ENCODE results near the gene CCDC174.
"Not testable (repeated sequence)": the region's sequence is repeated elsewhere in the genome, so short reads cannot be mapped to it uniquely, and the experiment has no call there.

Gene CCDC174

DNA sequence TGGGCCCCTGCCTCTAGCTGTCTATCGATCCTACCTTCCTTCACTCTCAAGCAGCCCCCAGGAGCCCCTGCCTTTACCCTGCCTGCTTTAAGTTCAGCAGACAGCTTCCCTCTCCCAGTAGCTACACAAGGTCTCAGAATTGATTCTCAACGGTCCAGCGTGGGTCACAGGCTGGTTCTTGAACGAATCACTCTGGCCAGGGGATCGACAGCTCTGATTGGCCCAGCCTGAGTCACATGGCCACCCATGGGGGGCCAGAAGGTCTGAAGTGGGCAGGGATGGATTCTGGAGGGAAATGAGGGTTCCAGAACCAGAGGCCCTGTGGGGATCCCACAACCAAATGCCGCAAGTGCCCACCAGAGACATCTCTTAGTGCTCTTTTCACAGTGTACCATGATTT lies 23.7 kb upstream of the CCDC174 start:
- DNase-seq = no peak

- no peak for DNase-seq
Measured at GRCh38 chr3:14628406-14628805, 23.2 kb upstream of the CCDC174 start.

GRCh38 chr3:14630404-14631100 lies 21.0 kb upstream of the CCDC174 start:
- DNase-seq = peak in 1 of 2 experiments; percentile 37

- DNase-seq = no peak
Measured at GRCh38 chr3:14631101-14631497, 20.5 kb upstream of the CCDC174 start.

DNA sequence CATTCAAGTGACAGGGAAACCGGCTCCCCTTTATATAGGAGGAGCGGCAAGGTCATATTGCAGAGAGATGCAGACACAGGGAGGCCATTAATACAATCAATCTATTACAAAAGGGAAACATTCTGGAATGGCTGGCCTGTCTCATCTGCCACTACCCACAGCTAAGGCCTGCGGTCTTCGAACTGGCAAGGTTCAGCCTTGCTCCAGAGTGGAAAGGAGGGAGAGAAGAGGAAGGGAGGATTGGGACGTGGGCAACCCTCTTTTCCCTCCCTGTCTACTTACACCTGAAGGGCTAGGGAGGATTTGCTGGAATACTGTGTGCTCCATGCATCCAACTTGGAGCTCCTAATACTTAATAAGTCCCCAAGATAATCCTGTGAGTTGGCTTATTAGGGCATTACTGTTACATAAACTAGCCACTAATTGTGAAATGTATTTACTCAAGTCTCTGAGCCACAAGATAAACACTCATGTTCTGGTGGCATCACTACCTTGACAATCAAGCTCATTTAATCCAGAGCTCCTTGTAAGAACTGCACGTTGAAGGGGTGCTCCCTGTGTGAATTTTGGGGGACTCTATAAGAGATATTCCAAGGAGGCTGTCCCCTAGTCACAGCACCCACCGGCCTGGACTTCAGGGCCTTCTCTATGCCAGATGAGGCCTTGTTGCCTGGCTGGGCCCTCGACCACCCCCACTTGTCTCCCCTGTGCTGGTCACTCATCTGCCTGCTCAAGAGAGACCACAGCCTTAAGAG lies 19.7 kb upstream of the CCDC174 start:
- DNase-seq = no peak

- no peak for DNase-seq
Measured at GRCh38 chr3:14632442-14632930, 19.1 kb upstream of the CCDC174 start.

DNA sequence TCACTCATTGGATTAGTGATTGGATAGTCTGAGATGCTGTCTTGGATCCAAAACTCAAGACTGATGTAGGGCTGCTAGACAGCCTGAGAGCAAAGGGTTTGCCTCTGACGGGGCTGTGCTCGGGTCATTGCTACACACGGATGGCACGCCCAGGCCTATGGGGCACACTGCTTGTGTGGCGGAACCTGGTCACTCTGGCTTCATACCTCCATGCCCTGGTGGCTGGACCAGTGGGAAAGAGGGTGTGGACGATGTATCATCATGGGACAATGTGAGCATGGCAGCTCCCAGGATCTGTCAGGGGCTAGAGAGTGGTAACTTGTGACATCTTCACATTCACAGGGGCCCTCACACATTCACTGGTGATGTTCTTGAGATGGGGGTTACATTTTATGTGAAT lies 18.1 kb upstream of the CCDC174 start:
- DNase-seq = no peak

DNA sequence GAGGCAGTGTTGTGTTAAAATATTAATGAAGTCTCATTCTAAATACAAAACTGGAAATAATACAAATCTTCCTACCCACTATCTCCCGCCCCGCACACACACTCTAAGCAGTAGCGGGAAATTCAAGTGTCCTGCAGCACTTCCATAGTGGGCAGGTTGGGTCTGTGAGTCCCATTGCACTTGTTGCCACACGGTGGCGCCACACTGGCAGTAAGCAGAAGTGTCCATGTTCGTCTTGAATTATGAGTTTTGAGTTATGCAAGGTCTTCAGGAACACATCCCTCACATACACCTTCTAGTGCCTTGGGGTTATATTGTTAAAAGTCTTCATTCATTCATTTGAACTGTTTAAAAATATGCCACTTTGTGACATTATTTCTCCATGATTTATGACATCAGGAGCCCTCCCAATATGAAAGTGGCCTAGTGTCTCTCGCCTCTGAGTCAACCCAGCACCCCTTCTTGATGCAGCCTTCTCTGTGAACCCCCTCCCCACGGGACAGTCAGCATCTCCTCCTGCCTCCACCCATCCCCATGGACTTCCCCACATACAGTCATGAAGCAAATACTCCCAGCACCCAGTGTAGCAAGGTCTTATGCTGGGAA lies 17.6 kb upstream of the CCDC174 start:
- peak in 1 of 2 experiments; percentile 44 for DNase-seq

GRCh38 chr3:14634763-14635400 lies 16.7 kb upstream of the CCDC174 start:
- peak; percentile 74 to 97 for DNase-seq

GRCh38 chr3:14636496-14637087 lies 15.0 kb upstream of the CCDC174 start:
- no peak for DNase-seq

DNA sequence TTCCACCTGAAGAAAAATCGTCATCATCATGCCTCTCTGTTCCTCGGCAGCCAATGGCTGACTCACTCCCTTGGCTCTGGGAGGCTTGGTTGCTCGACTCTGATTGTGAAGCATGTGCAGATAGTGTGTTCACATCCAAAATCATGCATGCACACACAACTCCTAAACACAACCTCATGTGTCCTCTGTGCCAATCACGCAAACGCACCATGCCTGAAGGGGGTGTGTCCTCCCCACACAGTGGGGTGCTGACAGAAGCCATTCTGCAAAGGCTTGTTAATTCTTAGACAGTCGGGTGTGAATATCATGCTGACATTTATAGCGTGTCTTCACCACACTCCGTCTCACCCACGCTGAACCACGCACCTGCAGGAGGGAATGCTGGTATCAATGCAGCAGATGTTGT lies 11.4 kb upstream of the CCDC174 start:
- no peak for DNase-seq

- no peak for DNase-seq
Measured at GRCh38 chr3:14640734-14641133, 10.8 kb upstream of the CCDC174 start.

DNA sequence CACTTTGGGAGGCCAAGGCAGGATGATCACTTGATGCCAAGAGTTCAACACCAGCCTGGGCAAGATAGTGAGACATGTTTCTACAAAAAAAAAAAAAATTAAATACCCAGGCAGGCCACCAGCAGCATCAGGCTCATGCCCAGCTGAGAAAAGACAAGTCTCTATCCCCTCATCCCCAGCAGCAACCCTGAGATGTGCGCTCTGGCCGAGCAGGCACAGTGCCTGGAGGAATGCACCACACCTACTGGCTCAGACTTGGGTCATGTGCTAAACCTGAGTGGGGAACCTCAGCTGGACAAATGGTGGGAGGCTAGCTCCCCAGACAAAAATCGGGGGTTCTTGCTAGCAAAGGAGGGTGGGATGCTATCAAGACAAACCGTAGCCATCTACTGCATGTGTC lies 10.2 kb upstream of the CCDC174 start:
- no peak for DNase-seq

DNA sequence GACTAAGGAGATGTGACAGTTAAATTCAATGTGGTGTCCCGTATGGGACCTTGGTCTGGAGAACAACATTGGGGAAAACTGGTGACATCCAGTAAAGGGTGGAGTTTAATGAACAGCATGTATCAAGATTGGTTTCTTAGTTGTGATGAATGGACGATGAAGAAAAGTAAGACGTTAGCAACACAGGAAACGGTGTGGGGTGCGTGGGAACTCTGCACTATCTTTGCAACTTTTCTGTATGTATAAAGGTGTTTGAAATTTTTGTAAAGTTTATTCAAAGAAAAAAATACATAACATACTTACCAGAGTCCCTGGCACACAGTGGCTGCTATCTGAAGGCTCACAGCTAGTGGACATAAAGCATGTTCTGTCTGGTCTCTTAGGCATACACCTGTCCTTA lies 6.1 kb upstream of the CCDC174 start:
- DNase-seq = no peak

DNA sequence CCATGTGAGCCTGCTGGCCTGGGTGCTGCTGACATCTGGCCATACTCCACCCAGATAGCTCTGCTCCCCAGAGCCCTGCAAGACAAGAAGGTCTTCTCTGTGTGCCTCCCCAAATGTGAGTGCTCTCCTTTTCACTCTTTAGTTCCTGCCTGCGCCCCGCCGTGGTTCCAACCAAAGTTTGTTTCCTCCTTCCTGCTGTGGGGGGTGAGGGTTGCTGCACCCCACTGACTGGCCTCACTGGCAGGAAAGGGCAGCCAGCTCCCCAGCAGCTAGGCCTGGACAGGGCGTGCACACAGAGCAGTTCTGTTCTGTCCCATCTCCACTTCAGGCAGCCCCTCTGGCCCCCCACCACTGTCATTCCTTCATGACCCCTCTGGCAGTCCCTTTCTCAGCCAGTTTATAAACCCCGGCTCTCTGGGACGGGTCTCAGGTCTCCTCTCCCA lies 5.4 kb upstream of the CCDC174 start:
- no peak for DNase-seq

GRCh38 chr3:14646589-14647413 lies 4.8 kb upstream of the CCDC174 start:
- no peak for DNase-seq

- peak in 1 of 2 experiments; percentile 17 for DNase-seq
Measured at GRCh38 chr3:14647976-14648955, 3.3 kb upstream of the CCDC174 start.

- DNase-seq = no peak
Measured at GRCh38 chr3:14649466-14649865, 2.1 kb upstream of the CCDC174 start.

DNA sequence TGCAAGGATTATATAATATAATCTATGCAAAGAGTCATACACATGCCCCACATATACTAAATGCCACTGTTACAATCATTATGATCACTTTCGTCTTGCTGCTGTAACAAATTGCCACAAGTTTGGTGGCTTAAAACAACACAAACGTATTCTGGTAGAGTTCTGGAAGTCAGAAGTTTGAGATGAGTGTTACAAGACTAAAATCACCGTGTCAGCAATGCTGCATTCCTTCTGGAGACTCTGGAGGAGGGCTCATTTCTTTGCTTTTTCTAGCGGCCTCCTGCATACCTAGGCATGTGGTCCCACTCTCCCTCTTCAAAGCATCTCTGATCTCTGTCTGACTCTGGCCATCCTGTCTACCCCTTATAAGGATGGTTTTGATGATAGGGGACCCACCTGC lies 1.4 kb upstream of the CCDC174 start:
- no peak for DNase-seq

GRCh38 chr3:14652360-14652907 lies 872 bp downstream of the CCDC174 start:
- not testable (repeated sequence) for DNase-seq
